HepG2 (cell line): ENCODE measurements around the gene ARIH2. TPM values are rescaled to one million over a fixed set of nuclear protein-coding genes. Genes with fewer than 3 reads are reported as not detected.
A peak's percentile ranks its signal among the peaks of the same experiment; 100 is the strongest.

ENCODE experiments used
- BCL6 ChIP-seq: IDR thresholded peaks from 2 replicates; pipeline ENCODE4 v1.6.1; 2016; ENCODE audit warnings: missing genetic modification reagents, missing compliant biosample characterization
- GATAD1 ChIP-seq: IDR thresholded peaks from 2 replicates; pipeline ENCODE4 v1.6.1; 2016; ENCODE audit warnings: missing genetic modification reagents, missing compliant biosample characterization
- HNF1A ChIP-seq, 2 experiments: sonication (generic) in 1 of 2; formaldehyde crosslinking in 1 of 2; IDR thresholded peaks; 2 replicates each; pipeline versions ENCODE4 v1.4.0 to v1.6.1; 2016 to 2020; ENCODE audit warnings: borderline replicate concordance in 1 of 2, low read depth in 1 of 2, mild to moderate bottlenecking in 1 of 2, missing genetic modification reagents in 1 of 2
- KLF13 ChIP-seq: sonication (generic); formaldehyde crosslinking; IDR thresholded peaks from 2 replicates; pipeline ENCODE4 v1.4.0; 2020; ENCODE audit warnings: mild to moderate bottlenecking, missing genetic modification reagents
- MAFF ChIP-seq: IDR thresholded peaks from 2 replicates; pipeline ENCODE4 v1.6.1; 2011; ENCODE audit warnings: low read depth, low read length, improper control_type of control experiment
- NFIC ChIP-seq: IDR thresholded peaks from 2 replicates; pipeline ENCODE4 v1.6.1; 2012; ENCODE audit warnings: mild to moderate bottlenecking, low read length, inconsistent platforms
- RERE ChIP-seq: IDR thresholded peaks from 2 replicates; pipeline ENCODE4 v1.6.1; 2016; ENCODE audit warnings: low read depth, missing genetic modification reagents, missing compliant biosample characterization
- SMARCC2 ChIP-seq: fragments of 450-650 bp; IDR thresholded peaks from 2 replicates; pipeline ENCODE4 v1.6.1; 2017; ENCODE audit warnings: antibody characterized with exemption, mild to moderate bottlenecking
- STAG1 ChIP-seq: sonication (generic); formaldehyde crosslinking; IDR thresholded peaks from 2 replicates; pipeline ENCODE4 v1.4.0; 2020; ENCODE audit warnings: missing genetic modification reagents
- TAF15 ChIP-seq: fragments of 200-400 bp; formaldehyde crosslinking; IDR thresholded peaks from one replicate; pipeline ENCODE4 v1.6.1; 2018; ENCODE audit warnings: mild to moderate bottlenecking, low read depth, low read length; ENCODE audit not compliant: poor library complexity, severe bottlenecking
- THAP9 ChIP-seq: sonication (generic); formaldehyde crosslinking; IDR thresholded peaks from 2 replicates; pipeline ENCODE4; 2020; ENCODE audit warnings: missing genetic modification reagents, mild to moderate bottlenecking, borderline replicate concordance
- ZNF570 ChIP-seq: sonication (generic); formaldehyde crosslinking; IDR thresholded peaks from 2 replicates; pipeline ENCODE4 v1.4.0; 2020; ENCODE audit warnings: mild to moderate bottlenecking, missing genetic modification reagents, borderline replicate concordance
- ZNF605 ChIP-seq: sonication (generic); formaldehyde crosslinking; IDR thresholded peaks from 2 replicates; pipeline ENCODE4 v1.8.0; 2022; ENCODE audit warnings: mild to moderate bottlenecking, missing genetic modification reagents
- ZSCAN30 ChIP-seq: sonication (generic); formaldehyde crosslinking; IDR thresholded peaks from 2 replicates; pipeline ENCODE4 v1.5.0; 2020; ENCODE audit warnings: mild to moderate bottlenecking, missing genetic modification reagents
- polyA plus RNA-seq, 8 experiments: library from polyadenylated mRNA; depleted of rRNA in 3 of 8; stranded (reverse) in 7 of 8; unstranded in 1 of 8; fragments of >200 nt; fragmentation: Illumina TruSeq in 4 of 8; extraction: Trizol in 4 of 8; gene quantifications; 2 replicates each; pipeline versions ENCODE4 v1.2.1 to v1.2.3, GENCODE V29; 2011 to 2016; ENCODE audit warnings: low read depth in 4 of 8, missing spikeins in 1 of 8, mixed read lengths in 1 of 8; ENCODE audit not compliant: insufficient read depth in 1 of 8
- total RNA-seq, 5 experiments: library from RNA; depleted of rRNA; stranded (reverse); fragments of >200 nt; fragmentation: Illumina TruSeq; extraction: Trizol; gene quantifications; 2 replicates each; pipeline ENCODE4 v1.2.3, GENCODE V29; 2016; ENCODE audit warnings: low read depth in 1 of 5

The ARIH2 gene
- total and polyA plus RNA-seq, 2 of the 13 experiments (the other 11 are each of a cell fraction or from before 2014, with no cell fraction given) = 64.8 to 83.3 TPM

- TF ChIP-seq RERE (no peak), MAFF (peak; percentile 30; the same call in 1 of the 2 replicates), THAP9 (CRISPR knock-in tag) (peak; percentile 82), NFIC (no peak; the same call in 1 of the 2 replicates), ZSCAN30 (CRISPR knock-in tag) (no peak), GATAD1 (peak; percentile 88; the same call in 1 of the 2 replicates), ZNF605 (CRISPR knock-in tag) (peak; percentile 49; the same call in 1 of the 2 replicates), SMARCC2 (no peak), STAG1 (CRISPR knock-in tag) (no peak), KLF13 (CRISPR knock-in tag) (0 out of 2 replicates have a peak, but pooled peaks have one; percentile 42), TAF15 (no peak), BCL6 (CRISPR knock-in tag) (peak; percentile 70), ZNF570 (CRISPR knock-in tag) (no peak), HNF1A (IDR thresholded peaks at IDR 0.05; ENCODE audit: low read depth) (no peak), HNF1A (CRISPR knock-in tag; IDR thresholded peaks at IDR 0.05; ENCODE audit: borderline replicate concordance) (peak; percentile 16; the same call in 1 of the 2 replicates)
These were observed 88.6 kb downstream of the ARIH2 start, which contains the start of gene WDR6 (continued) for GRCh38 chr3:49007068-49007770.
